Body of pancreas (tissue), 4 donors: ENCODE measurements around the gene PNRC1. TPM values are rescaled to one million over a fixed set of nuclear protein-coding genes. Genes with fewer than 3 reads are reported as not detected.

Experiments used
- ATAC-seq: fragments of 150-250 bp; one replicate; pipeline ENCODE4 v1.9.1; 2016
- DNase-seq, 4 donors: peaks; one replicate each; pipeline ENCODE4 v3.0.0-alpha.2; 2019
- H3K27ac ChIP-seq, 4 donors: fragments of 200-600 bp; sonication (generic); 1 replicate in 3 of 4; 2 replicates in 1 of 4; pipeline versions ENCODE4 v1.5.1 to v1.6.1; 2016 to 2019; ENCODE audit warnings: mild to moderate bottlenecking in 1 of 4, mixed read lengths in 1 of 4, moderate library complexity in 1 of 4
- H3K27me3 ChIP-seq, 2 donors: fragments of 200-600 bp; sonication (generic); one replicate each; pipeline ENCODE4 v1.6.0; 2016; ENCODE audit warnings: mild to moderate bottlenecking in 1 of 2
- H3K36me3 ChIP-seq, 2 donors: fragments of 200-600 bp; sonication (generic); replicated peaks in 1 of 2; 2 replicates each; pipeline ENCODE4 v1.5.1; 2016; ENCODE audit warnings: low read depth in 2 of 2; ENCODE audit not compliant: insufficient read depth in 1 of 2
- H3K4me1 ChIP-seq: fragments of 200-600 bp; sonication (generic); one replicate; pipeline ENCODE4 v1.6.0; 2016
- H3K4me3 ChIP-seq, 2 donors: fragments of 200-600 bp; sonication (generic); 1 replicate in 1 of 2; 2 replicates in 1 of 2; pipeline ENCODE4 v1.5.1; 2016 to 2019
- H3K9me3 ChIP-seq, 3 donors: fragments of 200-600 bp; sonication (generic); 1 replicate in 2 of 3; 2 replicates in 1 of 3; pipeline ENCODE4 v1.5.1; 2016
- POLR2A ChIP-seq, 3 donors: fragments of 450-650 bp; IDR thresholded peaks; one replicate each; pipeline ENCODE4 v1.6.1; 2016; ENCODE audit warnings: antibody characterized with exemption in 3 of 3, mild to moderate bottlenecking in 2 of 3
- WGBS, 2 donors: methylation state at CpG; one replicate each; pipeline ENCODE4 v1.1.5; 2017; 5-methylcytosine and 5-hydroxymethylcytosine counted together
- intact Hi-C: fragments of 100-400 bp; cut with DNase I; formaldehyde crosslinking; loops from one replicate; pipeline ENCODE4 v1.15.1; 2023
- total RNA-seq, 2 donors: library from RNA; depleted of rRNA; stranded (reverse); fragments of >200 nt; gene quantifications; one replicate each; pipeline ENCODE4 v1.1.0, GENCODE V29; 2016
- TF ChIP-seq, protein P1 (sequence below), 7 experiments: fragments of 450-650 bp in 4 of 7; fragments of 200-600 bp in 3 of 7; sonication (generic) in 3 of 7; IDR thresholded peaks; one replicate each; pipeline ENCODE4 v1.5.1; 2016 to 2019; ENCODE audit warnings: antibody characterized with exemption in 7 of 7

Gene PNRC1
- total RNA-seq, 2 donors from 2014 or later, result 133 to 179 TPM

- ATAC-seq, result no peak
- H3K27ac ChIP-seq, result no peak overlapping the region
- 82 to 88% methylated on average over 8 of the region's 8 CpGs for WGBS, 2 donors
- no peak for DNase-seq
- no peaks in the 10 kb centered on the region for H3K36me3 ChIP-seq
- H3K4me3 ChIP-seq, result no peak overlapping the region
- TF ChIP-seq, protein P1, sequence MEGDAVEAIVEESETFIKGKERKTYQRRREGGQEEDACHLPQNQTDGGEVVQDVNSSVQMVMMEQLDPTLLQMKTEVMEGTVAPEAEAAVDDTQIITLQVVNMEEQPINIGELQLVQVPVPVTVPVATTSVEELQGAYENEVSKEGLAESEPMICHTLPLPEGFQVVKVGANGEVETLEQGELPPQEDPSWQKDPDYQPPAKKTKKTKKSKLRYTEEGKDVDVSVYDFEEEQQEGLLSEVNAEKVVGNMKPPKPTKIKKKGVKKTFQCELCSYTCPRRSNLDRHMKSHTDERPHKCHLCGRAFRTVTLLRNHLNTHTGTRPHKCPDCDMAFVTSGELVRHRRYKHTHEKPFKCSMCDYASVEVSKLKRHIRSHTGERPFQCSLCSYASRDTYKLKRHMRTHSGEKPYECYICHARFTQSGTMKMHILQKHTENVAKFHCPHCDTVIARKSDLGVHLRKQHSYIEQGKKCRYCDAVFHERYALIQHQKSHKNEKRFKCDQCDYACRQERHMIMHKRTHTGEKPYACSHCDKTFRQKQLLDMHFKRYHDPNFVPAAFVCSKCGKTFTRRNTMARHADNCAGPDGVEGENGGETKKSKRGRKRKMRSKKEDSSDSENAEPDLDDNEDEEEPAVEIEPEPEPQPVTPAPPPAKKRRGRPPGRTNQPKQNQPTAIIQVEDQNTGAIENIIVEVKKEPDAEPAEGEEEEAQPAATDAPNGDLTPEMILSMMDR (IDR thresholded peaks at IDR 0.05), result no peak
- no peak for TF ChIP-seq POLR2A (IDR thresholded peaks at IDR 0.05)
- H3K27me3 ChIP-seq, result no peaks in the 10 kb centered on the region
- peaks cover 4% of the 10 kb centered on the region for H3K4me1 ChIP-seq
- intact Hi-C loops, result no loop called here
- no peaks in the 10 kb centered on the region for H3K9me3 ChIP-seq
Observed at GRCh38 chr6:89044328-89045010, 36.1 kb upstream of the PNRC1 start.

GRCh38 chr6:89045011-89045387 is 35.6 kb upstream of the PNRC1 start:
- peaks cover 6% of the 10 kb centered on the region for H3K4me1 ChIP-seq
- H3K36me3 ChIP-seq, result no peaks in the 10 kb centered on the region
- no peaks in the 10 kb centered on the region for H3K9me3 ChIP-seq
- no peak overlapping the region for H3K4me3 ChIP-seq
- no peak for ATAC-seq
- intact Hi-C loops, result no loop called here
- H3K27me3 ChIP-seq, result no peaks in the 10 kb centered on the region
- WGBS, 2 donors, result 69 to 91% methylated on average over 4 of the region's 4 CpGs
- DNase-seq, result peak in 1 of 4 donors; percentile 40
- TF ChIP-seq, protein P1 (IDR thresholded peaks at IDR 0.05), result no peak
- peak in 1 of 3 donors; percentile 9 for TF ChIP-seq POLR2A (IDR thresholded peaks at IDR 0.05)
- no peak overlapping the region for H3K27ac ChIP-seq

- peaks cover 11% of the 10 kb centered on the region for H3K4me1 ChIP-seq
- ATAC-seq, result no peak
- intact Hi-C loops, result no loop called here
- no peak overlapping the region for H3K27ac ChIP-seq
- no peak overlapping the region for H3K4me3 ChIP-seq
- H3K36me3 ChIP-seq, result no peaks in the 10 kb centered on the region
- no peaks in the 10 kb centered on the region for H3K27me3 ChIP-seq
- DNase-seq, result no peak
- TF ChIP-seq, protein P1 (IDR thresholded peaks at IDR 0.05), result no peak
- no peak for TF ChIP-seq POLR2A (IDR thresholded peaks at IDR 0.05)
- 92 to 93% methylated on average over 5 of the region's 5 CpGs for WGBS, 2 donors
- no peaks in the 10 kb centered on the region for H3K9me3 ChIP-seq
Observed at GRCh38 chr6:89045576-89045975, 35.0 kb upstream of the PNRC1 start.

DNA sequence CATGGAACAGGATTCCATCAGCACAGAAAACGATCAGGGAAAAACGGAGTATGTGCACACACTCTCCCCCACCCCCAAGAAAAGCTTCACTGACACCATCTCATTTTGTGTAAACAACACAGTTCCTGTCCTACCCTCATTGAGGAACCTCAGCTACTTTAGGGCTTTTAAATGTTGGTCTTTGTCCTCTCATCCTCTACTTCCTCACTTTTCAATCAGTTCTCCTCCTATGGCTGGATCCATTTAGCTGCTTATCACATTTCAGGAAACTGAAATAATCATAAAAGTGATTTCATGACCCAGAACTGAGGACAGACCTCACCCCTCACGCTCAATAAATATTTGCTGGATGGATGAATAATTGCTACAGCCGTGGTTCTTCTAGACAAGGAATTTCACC is 33.1 kb upstream of the PNRC1 start:
- H3K36me3 ChIP-seq, result no peaks in the 10 kb centered on the region
- TF ChIP-seq, protein P1 (IDR thresholded peaks at IDR 0.05), result no peak
- TF ChIP-seq POLR2A (IDR thresholded peaks at IDR 0.05), result no peak
- H3K27ac ChIP-seq, result no peak overlapping the region
- ATAC-seq (no peak), DNase-seq (no peak)
- WGBS, 2 donors, result 44 to 50% methylated on average over 4 of the region's 4 CpGs
- no peak overlapping the region for H3K4me3 ChIP-seq
- H3K27me3 ChIP-seq, result no peaks in the 10 kb centered on the region
- H3K9me3 ChIP-seq, result no peaks in the 10 kb centered on the region
- peaks cover 20% of the 10 kb centered on the region for H3K4me1 ChIP-seq
- intact Hi-C loops, result no loop called here
